Neural crest cell (in vitro differentiated cells): ENCODE results near the gene PDCD1LG2. TPM values are rescaled to one million over a fixed set of nuclear protein-coding genes. Genes with fewer than 3 reads are reported as not detected.

Experiments
- DNase-seq: peaks from one replicate; pipeline ENCODE4 v3.0.0; 2021; ENCODE audit warnings: low read depth, mixed read lengths, low spot score
- H3K27ac Mint-ChIP-seq: one replicate; pipeline ENCODE4 v1.8.0; 2021; ENCODE audit warnings: mild to moderate bottlenecking, mixed read lengths; ENCODE audit not compliant: unreplicated experiment
- H3K27me3 Mint-ChIP-seq: 2 replicates; pipeline ENCODE4 v1.8.0; 2021; ENCODE audit warnings: low read depth, mild to moderate bottlenecking, mixed read lengths
- H3K36me3 Mint-ChIP-seq: 2 replicates; pipeline ENCODE4 v1.8.0; 2021; ENCODE audit warnings: low read depth, mild to moderate bottlenecking, mixed read lengths
- H3K4me1 Mint-ChIP-seq: 2 replicates; pipeline ENCODE4 v1.8.0; 2021; ENCODE audit warnings: mixed read lengths
- H3K4me3 Mint-ChIP-seq: one replicate; pipeline ENCODE4 v1.8.0; 2021; ENCODE audit warnings: mild to moderate bottlenecking, mixed read lengths
- H3K9me3 Mint-ChIP-seq: 2 replicates; pipeline ENCODE4 v1.8.0; 2021; ENCODE audit warnings: mixed read lengths
- total RNA-seq: library from RNA; stranded (reverse); gene quantifications from 2 replicates; pipeline ENCODE4 v1.2.1, GENCODE V29; 2021
- TF ChIP-seq, protein P1 (sequence below): fragments of 200-600 bp; sonication (generic); conservative IDR thresholded peaks from 2 replicates; pipeline ENCODE4 v1.5.0; 2021; ENCODE audit warnings: antibody characterized with exemption, mild to moderate bottlenecking

PDCD1LG2 gene
- total RNA-seq, 1 donor from 2014 or later, result not detected

DNA sequence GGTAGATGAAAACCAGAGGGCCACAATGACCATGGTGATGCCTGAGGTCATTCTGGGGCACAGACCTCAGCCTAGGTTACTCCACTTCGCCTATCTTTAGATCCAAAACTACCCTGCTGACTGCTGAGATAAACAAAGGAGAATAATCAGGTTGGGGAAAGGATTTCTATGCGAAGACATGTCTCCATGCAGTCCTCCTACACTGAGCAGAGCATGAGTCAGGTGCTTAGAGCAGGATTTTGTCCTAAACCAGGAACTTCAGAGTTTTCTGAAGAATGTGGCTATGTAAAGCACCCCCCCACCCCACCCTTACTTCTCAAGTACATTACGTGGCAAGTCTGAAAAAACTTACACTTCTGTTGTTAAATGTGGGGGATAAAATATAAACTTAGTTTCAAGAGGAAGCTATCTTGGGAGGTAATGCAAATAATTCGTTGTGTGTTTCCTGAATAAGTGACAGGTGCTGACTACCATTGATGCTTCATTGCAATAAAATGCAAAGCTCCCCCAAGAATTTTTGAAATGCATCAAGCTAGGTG, 19.4 kb downstream of the PDCD1LG2 start:
- Mint-ChIP-seq H3K27me3 (no peaks in the 10 kb centered on the region), H3K9me3 (no peaks in the 10 kb centered on the region), H3K36me3 (no peaks in the 10 kb centered on the region), H3K4me3 (no peak overlapping the region), H3K27ac (no peak overlapping the region), H3K4me1 (peaks cover 9% of the 10 kb centered on the region)
- DNase-seq, result no peak
- TF ChIP-seq, protein P1, sequence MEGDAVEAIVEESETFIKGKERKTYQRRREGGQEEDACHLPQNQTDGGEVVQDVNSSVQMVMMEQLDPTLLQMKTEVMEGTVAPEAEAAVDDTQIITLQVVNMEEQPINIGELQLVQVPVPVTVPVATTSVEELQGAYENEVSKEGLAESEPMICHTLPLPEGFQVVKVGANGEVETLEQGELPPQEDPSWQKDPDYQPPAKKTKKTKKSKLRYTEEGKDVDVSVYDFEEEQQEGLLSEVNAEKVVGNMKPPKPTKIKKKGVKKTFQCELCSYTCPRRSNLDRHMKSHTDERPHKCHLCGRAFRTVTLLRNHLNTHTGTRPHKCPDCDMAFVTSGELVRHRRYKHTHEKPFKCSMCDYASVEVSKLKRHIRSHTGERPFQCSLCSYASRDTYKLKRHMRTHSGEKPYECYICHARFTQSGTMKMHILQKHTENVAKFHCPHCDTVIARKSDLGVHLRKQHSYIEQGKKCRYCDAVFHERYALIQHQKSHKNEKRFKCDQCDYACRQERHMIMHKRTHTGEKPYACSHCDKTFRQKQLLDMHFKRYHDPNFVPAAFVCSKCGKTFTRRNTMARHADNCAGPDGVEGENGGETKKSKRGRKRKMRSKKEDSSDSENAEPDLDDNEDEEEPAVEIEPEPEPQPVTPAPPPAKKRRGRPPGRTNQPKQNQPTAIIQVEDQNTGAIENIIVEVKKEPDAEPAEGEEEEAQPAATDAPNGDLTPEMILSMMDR, result no peak

DNA sequence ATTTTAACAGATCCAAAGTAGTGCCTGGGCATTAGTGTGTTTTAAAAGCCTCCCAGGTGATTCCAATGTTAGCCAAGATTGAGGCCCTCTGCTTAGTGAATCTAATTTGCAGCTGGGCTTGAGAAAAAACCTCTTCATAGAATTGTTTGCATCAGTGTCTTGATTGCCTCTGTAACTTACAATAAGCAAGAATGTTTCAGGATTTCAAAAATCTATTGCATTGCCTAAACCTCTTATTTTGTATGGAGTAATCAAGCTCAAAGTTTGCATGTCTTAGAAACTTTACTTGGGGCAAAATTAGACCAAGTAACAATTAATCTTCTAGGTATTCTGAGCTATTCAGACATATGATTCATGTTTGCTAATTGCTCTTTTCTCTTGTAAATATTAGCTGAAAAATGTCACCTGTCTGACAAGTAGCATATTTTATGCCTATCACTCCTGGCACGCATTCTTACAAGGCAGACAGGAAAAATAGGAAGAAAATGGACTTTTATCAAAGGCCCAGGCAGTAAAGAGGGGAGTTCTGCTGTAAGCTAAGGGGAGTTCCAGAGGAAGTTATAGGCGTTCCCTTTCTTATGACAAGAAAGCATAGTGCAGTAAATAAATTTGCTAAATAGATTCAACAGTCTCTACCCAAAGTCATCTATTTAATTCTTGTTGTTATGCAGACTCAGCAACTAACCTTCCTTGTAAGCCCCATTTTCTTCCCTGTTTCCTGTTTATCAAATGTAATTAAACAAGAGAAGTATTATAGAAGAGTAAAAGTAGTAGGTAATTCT, 21.0 kb downstream of the PDCD1LG2 start:
- H3K9me3 Mint-ChIP-seq, result no peaks in the 10 kb centered on the region
- H3K27me3 Mint-ChIP-seq, result no peaks in the 10 kb centered on the region
- no peaks in the 10 kb centered on the region for H3K36me3 Mint-ChIP-seq
- H3K4me3 Mint-ChIP-seq, result no peak overlapping the region
- H3K27ac Mint-ChIP-seq, result no peak overlapping the region
- peaks cover 15% of the 10 kb centered on the region for H3K4me1 Mint-ChIP-seq
- no peak for DNase-seq
- TF ChIP-seq, protein P1, result no peak

DNA sequence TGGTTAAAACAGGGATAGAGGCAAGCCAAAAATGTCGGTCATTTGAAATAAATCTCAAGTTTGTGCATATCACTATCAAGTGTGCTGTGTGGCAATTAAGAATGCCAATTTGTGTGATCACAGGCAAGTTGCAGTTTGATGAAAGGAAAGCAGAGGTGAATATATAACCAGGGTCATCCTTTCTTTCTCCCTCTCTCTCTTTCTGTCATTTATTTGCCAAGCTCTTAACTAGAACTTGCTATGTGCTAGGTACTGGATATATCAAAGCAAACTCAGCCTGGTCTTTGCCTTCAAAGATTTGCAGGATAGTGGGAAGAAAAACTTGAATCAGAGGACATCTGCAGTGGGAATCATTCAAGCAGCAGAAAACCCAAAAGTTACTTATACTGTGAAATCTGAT, 22.0 kb downstream of the PDCD1LG2 start:
- no peak for DNase-seq
- H3K4me3 Mint-ChIP-seq, result no peak overlapping the region
- no peaks in the 10 kb centered on the region for H3K36me3 Mint-ChIP-seq
- no peak overlapping the region for H3K27ac Mint-ChIP-seq
- TF ChIP-seq, protein P1, result no peak
- H3K9me3 Mint-ChIP-seq, result no peaks in the 10 kb centered on the region
- no peaks in the 10 kb centered on the region for H3K27me3 Mint-ChIP-seq
- H3K4me1 Mint-ChIP-seq, result peaks cover 15% of the 10 kb centered on the region

DNA sequence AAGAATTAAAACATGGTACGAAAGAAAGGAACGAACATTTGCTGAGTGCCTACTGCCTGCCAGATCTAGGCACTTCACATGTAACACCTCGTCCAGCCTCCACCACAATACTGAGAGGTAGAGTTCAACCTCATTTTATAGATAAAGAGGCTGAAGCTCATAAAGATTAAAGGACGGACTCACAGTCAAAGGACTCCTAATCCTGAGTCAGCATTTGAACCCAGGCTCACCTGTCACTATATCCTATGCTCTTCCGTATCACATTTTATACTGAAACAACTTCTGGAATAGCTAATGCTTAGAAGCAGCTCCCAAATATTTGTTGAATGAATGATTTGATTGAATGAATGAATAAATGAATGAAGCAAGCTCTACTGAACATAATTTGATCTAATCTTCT, 22.5 kb downstream of the PDCD1LG2 start:
- Mint-ChIP-seq H3K4me1 (peaks cover 15% of the 10 kb centered on the region), H3K9me3 (no peaks in the 10 kb centered on the region), H3K27ac (no peak overlapping the region), H3K36me3 (no peaks in the 10 kb centered on the region), H3K4me3 (no peak overlapping the region), H3K27me3 (no peaks in the 10 kb centered on the region)
- no peak for DNase-seq
- TF ChIP-seq, protein P1, result no peak

DNA sequence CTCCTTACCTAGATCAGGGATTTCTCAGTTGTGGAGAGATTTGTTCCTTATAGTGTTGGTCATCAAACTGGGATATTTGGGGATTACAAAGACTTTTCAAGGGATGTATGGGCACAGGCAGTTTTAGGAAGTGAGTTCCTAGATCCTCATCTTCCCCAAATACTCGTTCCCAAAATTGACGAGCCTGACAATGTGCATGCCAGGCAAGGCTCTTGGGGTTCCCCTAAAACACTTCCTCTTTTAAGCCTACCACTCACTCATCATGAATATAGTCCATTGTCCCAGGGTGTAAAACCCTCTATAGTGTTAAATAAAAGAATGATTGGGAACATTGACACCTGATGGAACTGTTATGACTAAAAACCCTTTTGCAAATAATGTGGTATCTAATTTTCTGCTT, 26.4 kb downstream of the PDCD1LG2 start:
- Mint-ChIP-seq H3K36me3 (no peaks in the 10 kb centered on the region), H3K27me3 (no peaks in the 10 kb centered on the region), H3K9me3 (peaks cover 6% of the 10 kb centered on the region), H3K4me1 (peaks cover 15% of the 10 kb centered on the region), H3K4me3 (no peak overlapping the region), H3K27ac (no peak overlapping the region)
- TF ChIP-seq, protein P1, result no peak
- DNase-seq, result no peak
